Caco-2 (cell line): Measurements from ENCODE around the gene HEATR5A. TPM values are rescaled to one million over a fixed set of nuclear protein-coding genes. Genes with fewer than 3 reads are reported as not detected.

Experiments used
- BruUV-seq: library from RNA; stranded (reverse); fragments of 400-500 nt; replicated peaks from 2 replicates; lab custom pipeline; 2021; lab: Mats Ljungman, UMichigan
- CTCF ChIA-PET: fragments of 300-600 bp; sonication (Branson Sonifier 250); formaldehyde crosslinking; loops from one replicate; lab custom pipeline; 2022; ENCODE audit warnings: antibody characterized with exemption; lab: Charles Lee
- POLR2A ChIA-PET: fragments of 300-600 bp; sonication (Branson Sonifier 250); formaldehyde crosslinking; loops from one replicate; lab custom pipeline; 2022; ENCODE audit warnings: antibody characterized with exemption; lab: Charles Lee
- DNase-seq, 2 experiments: peaks; one replicate each; pipeline versions ENCODE4 v3.0.0 to v3.0.0-alpha.2; 2020 to 2022
- H3K27me3 ChIP-seq: replicated peaks from 2 replicates; pipeline ENCODE4 v1.6.0; 2011; ENCODE audit warnings: low read length; ENCODE audit not compliant: control insufficient read depth, insufficient read depth
- H3K36me3 ChIP-seq: 2 replicates; pipeline ENCODE4 v1.5.1; 2011; ENCODE audit warnings: low read length; ENCODE audit not compliant: control insufficient read depth, insufficient read depth
- H3K4me1 ChIP-seq: fragments of 250-450 bp; sonication (Bioruptor Pico); 2 replicates; pipeline ENCODE4 v1.5.1; 2020; ENCODE audit warnings: mild to moderate bottlenecking
- H3K4me3 ChIP-seq: 2 replicates; pipeline ENCODE4 v1.5.1; 2011; ENCODE audit warnings: low read depth, mild to moderate bottlenecking, control low read depth, low read length
- H3K9me3 ChIP-seq: fragments of 250-450 bp; sonication (Bioruptor Pico); 2 replicates; pipeline ENCODE4 v1.5.1; 2020; ENCODE audit warnings: mild to moderate bottlenecking, moderate library complexity
- H3K27ac Mint-ChIP-seq: one replicate; pipeline ENCODE4 v1.8.0; 2022; ENCODE audit warnings: mixed read lengths; ENCODE audit not compliant: unreplicated experiment
- H3K27me3 Mint-ChIP-seq: one replicate; pipeline ENCODE4 v1.8.0; 2022; ENCODE audit warnings: mixed read lengths; ENCODE audit not compliant: insufficient read depth, unreplicated experiment
- H3K36me3 Mint-ChIP-seq: one replicate; pipeline ENCODE4 v1.8.0; 2022; ENCODE audit warnings: mild to moderate bottlenecking, mixed read lengths; ENCODE audit not compliant: insufficient read depth, unreplicated experiment
- H3K4me1 Mint-ChIP-seq: one replicate; pipeline ENCODE4 v1.8.0; 2022; ENCODE audit warnings: low read depth, mixed read lengths; ENCODE audit not compliant: unreplicated experiment
- H3K4me3 Mint-ChIP-seq: one replicate; pipeline ENCODE4 v1.8.0; 2022; ENCODE audit warnings: mild to moderate bottlenecking, moderate library complexity, mixed read lengths; ENCODE audit not compliant: unreplicated experiment
- H3K9me3 Mint-ChIP-seq: one replicate; pipeline ENCODE4 v1.8.0; 2022; ENCODE audit warnings: mixed read lengths; ENCODE audit not compliant: unreplicated experiment
- intact Hi-C: fragments of 100-400 bp; cut with micrococcal nuclease; formaldehyde crosslinking; loops from one replicate; pipeline ENCODE4 v1.10.0; 2022; ENCODE audit not compliant: unreplicated experiment
- total RNA-seq: library from RNA; stranded (reverse); gene quantifications from 2 replicates; pipeline ENCODE4 v1.2.3, GENCODE V29; 2022
- TF ChIP-seq, protein P1 (sequence below), 2 experiments: fragments of 200-600 bp in 1 of 2; IDR thresholded peaks; 1 replicate in 1 of 2; 2 replicates in 1 of 2; pipeline versions ENCODE4 v1.5.1 to v1.8.0; 2011 to 2022; ENCODE audit warnings: antibody characterized with exemption in 1 of 2, control low read depth in 1 of 2, inconsistent platforms in 1 of 2, low read depth in 1 of 2, low read length in 1 of 2, mild to moderate bottlenecking in 1 of 2, moderate library complexity in 1 of 2; ENCODE audit not compliant: insufficient read depth in 1 of 2, severe bottlenecking in 1 of 2, unreplicated experiment in 1 of 2

HEATR5A gene
- total RNA-seq, 1 experiment from 2014 or later = 55.6 TPM

DNA sequence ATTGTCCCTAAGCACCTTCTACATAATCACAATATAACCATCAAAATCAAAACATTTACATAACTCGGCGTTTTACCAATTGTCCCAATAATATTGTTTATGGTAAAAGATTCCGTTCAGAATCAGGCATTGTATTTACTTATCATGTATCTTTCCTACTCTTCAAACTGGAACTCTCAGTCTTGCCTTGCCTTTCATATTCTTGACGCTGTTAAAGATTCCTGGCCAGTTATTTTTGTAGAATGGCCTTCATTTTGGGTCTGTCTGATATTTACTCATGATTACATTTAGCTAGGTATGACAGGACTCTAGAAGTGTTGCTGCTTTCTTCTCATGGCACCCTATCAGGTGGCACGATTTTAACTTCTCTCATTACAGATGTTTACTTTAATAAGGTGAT, 850 bp upstream of the HEATR5A start:
- Histone ChIP-seq H3K27me3 (no peaks in the 10 kb centered on the region), H3K9me3 (no peaks in the 10 kb centered on the region), H3K4me1 (no peaks in the 10 kb centered on the region), H3K4me3 (no peak overlapping the region), H3K36me3 (no peaks in the 10 kb centered on the region)
- no peaks in the 10 kb centered on the region for H3K9me3 Mint-ChIP-seq
- peaks cover 13% of the 10 kb centered on the region for H3K36me3 Mint-ChIP-seq
- no peak overlapping the region for H3K27ac Mint-ChIP-seq
- H3K4me1 Mint-ChIP-seq = peaks cover 17% of the 10 kb centered on the region
- intact Hi-C loops = no loop called here
- no TSS peak for BruUV-seq
- TF ChIP-seq, protein P1, sequence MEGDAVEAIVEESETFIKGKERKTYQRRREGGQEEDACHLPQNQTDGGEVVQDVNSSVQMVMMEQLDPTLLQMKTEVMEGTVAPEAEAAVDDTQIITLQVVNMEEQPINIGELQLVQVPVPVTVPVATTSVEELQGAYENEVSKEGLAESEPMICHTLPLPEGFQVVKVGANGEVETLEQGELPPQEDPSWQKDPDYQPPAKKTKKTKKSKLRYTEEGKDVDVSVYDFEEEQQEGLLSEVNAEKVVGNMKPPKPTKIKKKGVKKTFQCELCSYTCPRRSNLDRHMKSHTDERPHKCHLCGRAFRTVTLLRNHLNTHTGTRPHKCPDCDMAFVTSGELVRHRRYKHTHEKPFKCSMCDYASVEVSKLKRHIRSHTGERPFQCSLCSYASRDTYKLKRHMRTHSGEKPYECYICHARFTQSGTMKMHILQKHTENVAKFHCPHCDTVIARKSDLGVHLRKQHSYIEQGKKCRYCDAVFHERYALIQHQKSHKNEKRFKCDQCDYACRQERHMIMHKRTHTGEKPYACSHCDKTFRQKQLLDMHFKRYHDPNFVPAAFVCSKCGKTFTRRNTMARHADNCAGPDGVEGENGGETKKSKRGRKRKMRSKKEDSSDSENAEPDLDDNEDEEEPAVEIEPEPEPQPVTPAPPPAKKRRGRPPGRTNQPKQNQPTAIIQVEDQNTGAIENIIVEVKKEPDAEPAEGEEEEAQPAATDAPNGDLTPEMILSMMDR (IDR thresholded peaks at IDR 0.05; ENCODE audit: insufficient read depth in 1 of 2, low read depth in 1 of 2, low read length in 1 of 2, severe bottlenecking in 1 of 2, unreplicated experiment in 1 of 2) = no peak
- ChIA-PET CTCF (interaction anchor here (1.2 kb wide), 1 partner anchor 28 kb away, joined by 8 read pairs; no protein-coding TSS in a partner anchor), POLR2A (interaction anchor here (0.5 kb wide), 1 partner anchor 8 kb away, joined by 4 read pairs; no protein-coding TSS in a partner anchor)
- H3K4me3 Mint-ChIP-seq = peak overlapping the region; percentile 93
- no peaks in the 10 kb centered on the region for H3K27me3 Mint-ChIP-seq
- DNase-seq = no peak

DNA sequence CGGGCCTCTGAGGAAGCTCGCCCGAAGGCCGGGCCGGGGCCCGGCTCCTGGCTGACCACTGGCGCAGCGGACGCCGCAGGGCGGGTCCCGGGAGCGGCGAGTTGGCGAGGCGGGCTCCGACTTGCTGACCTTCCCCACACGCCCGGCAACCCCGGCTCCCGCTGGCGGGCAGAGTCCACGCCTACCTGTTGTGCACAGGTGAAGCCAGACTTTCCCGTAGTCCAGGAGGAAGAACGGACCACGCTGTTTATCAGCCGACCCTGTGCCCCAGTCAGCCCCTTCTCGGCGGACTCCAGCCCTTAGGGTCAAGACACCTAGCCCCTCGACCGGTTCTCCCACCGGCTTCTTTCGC, 407 bp downstream of the HEATR5A start:
- ChIA-PET POLR2A (interaction anchor here (0.5 to 2.5 kb wide), 10 partner anchors 22 to 657 kb away, joined by 3 to 15 read pairs (median 4); partner anchors contain the start of genes ARHGAP5, DTD2 and STRN3), CTCF (interaction anchor here (0.9 to 1.2 kb wide), 4 partner anchors 22 to 190 kb away, joined by 4 to 11 read pairs (median 8); no protein-coding TSS in a partner anchor)
- Histone ChIP-seq H3K36me3 (no peaks in the 10 kb centered on the region), H3K27me3 (no peaks in the 10 kb centered on the region), H3K9me3 (no peaks in the 10 kb centered on the region), H3K4me3 (peak overlapping the region; percentile 79), H3K4me1 (peaks cover under 1% of the 10 kb centered on the region)
- peak; percentile 91 to 93 for DNase-seq
- Mint-ChIP-seq H3K27me3 (no peaks in the 10 kb centered on the region), H3K9me3 (no peaks in the 10 kb centered on the region), H3K27ac (peak overlapping the region; percentile 89), H3K4me1 (peaks cover 23% of the 10 kb centered on the region), H3K4me3 (peak overlapping the region; percentile 93), H3K36me3 (peaks cover 13% of the 10 kb centered on the region)
- intact Hi-C loops = loop anchor here (1.0 kb wide), 2 partner anchors 21 to 37 kb away; partner anchors contain the start of gene DTD2
- no TSS peak for BruUV-seq
- TF ChIP-seq, protein P1 (IDR thresholded peaks at IDR 0.05; ENCODE audit: insufficient read depth in 1 of 2, low read depth in 1 of 2, low read length in 1 of 2, severe bottlenecking in 1 of 2, unreplicated experiment in 1 of 2) = no peak

DNA sequence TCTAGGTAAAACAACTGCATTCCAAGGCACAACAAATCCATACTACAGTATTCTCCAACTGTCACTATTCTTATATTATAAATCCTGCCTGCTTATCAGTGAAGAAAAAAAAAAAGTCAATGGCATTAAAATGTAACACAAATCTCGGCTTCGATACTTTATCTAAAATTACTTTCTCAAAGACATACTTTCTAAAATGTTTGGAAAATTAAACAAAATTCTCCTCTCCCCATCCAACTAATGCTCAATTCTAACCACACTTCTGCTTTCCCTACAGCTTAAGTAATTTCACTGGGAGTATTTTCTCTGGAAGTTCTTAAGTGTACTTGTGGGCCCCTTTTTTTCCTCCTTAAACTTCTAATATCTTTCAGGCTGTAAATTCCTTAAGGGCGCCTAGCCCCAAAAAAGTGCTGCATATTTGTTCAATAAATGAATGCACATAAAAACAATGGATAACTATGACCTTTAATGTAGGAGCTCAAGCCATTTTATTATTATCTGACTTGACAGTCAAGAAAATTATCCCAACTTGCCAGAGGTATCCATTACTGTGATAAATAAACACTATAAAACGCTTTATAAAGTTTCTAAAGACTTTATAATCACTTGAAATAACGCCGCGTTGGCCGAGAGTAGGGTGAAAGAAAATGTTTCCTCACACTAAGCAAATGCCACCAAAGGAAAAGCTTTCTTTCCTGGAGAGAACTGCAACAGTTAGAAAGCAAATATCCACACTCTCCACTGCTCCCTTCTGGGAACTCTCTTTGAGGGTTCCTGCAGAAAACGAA, 977 bp downstream of the HEATR5A start:
- Mint-ChIP-seq H3K36me3 (peaks cover 13% of the 10 kb centered on the region), H3K4me3 (peak overlapping the region; percentile 93), H3K4me1 (peaks cover 28% of the 10 kb centered on the region), H3K27me3 (no peaks in the 10 kb centered on the region), H3K9me3 (no peaks in the 10 kb centered on the region), H3K27ac (peak overlapping the region; percentile 78)
- ChIA-PET CTCF (interaction anchor here (1.2 kb wide), 1 partner anchor 23 kb away, joined by 11 read pairs; no protein-coding TSS in a partner anchor), POLR2A (interaction anchor here (0.5 to 2.5 kb wide), 5 partner anchors 30 to 141 kb away, joined by 3 to 15 read pairs (median 4); partner anchors contain the start of gene DTD2)
- TF ChIP-seq, protein P1 (IDR thresholded peaks at IDR 0.05; ENCODE audit: insufficient read depth in 1 of 2, low read depth in 1 of 2, low read length in 1 of 2, severe bottlenecking in 1 of 2, unreplicated experiment in 1 of 2) = no peak
- Histone ChIP-seq H3K27me3 (no peaks in the 10 kb centered on the region), H3K36me3 (no peaks in the 10 kb centered on the region), H3K4me1 (peaks cover 7% of the 10 kb centered on the region), H3K4me3 (peak overlapping the region; percentile 79), H3K9me3 (no peaks in the 10 kb centered on the region)
- BruUV-seq = TSS peak; percentile 51
- intact Hi-C loops = no loop called here
- DNase-seq = no peak
